Measurements from ENCODE around the gene SLC2A1.
"Not testable (repeated sequence)": the region's sequence is repeated elsewhere in the genome, so short reads cannot be mapped to it uniquely, and the experiment has no call there.

SLC2A1 gene

GRCh38 chr1:42927920-42928505 lies 30.7 kb downstream of the SLC2A1 start:
- DNase-seq: no peak

DNA sequence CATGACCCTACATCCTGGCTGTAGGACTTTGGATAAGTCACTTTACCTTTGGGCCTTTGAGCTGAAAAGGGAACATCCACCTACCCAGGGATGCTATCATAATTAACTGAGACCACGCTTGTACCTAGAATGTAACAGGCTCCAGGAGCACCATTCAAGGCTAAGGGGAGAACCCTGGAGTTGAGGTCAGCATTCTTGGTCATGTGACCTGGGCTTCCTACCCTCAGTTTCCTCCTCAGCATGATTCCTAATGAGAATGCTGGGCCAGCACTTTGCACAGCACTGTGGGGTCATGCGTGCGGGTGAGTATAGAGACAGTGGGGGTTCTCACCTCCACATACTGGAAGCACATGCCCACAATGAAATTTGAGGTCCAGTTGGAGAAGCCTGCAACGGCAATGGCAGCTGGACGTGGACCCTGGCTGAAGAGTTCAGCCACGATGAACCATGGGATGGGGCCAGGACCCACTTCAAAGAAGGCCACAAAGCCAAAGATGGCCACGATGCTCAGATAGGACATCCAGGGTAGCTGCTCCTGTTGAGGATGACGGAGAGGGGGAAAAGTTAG lies 31.3 kb downstream of the SLC2A1 start:
- DNase-seq: no peak

- no peak for DNase-seq
Observed at GRCh38 chr1:42926879-42927242, 31.8 kb downstream of the SLC2A1 start.

DNA sequence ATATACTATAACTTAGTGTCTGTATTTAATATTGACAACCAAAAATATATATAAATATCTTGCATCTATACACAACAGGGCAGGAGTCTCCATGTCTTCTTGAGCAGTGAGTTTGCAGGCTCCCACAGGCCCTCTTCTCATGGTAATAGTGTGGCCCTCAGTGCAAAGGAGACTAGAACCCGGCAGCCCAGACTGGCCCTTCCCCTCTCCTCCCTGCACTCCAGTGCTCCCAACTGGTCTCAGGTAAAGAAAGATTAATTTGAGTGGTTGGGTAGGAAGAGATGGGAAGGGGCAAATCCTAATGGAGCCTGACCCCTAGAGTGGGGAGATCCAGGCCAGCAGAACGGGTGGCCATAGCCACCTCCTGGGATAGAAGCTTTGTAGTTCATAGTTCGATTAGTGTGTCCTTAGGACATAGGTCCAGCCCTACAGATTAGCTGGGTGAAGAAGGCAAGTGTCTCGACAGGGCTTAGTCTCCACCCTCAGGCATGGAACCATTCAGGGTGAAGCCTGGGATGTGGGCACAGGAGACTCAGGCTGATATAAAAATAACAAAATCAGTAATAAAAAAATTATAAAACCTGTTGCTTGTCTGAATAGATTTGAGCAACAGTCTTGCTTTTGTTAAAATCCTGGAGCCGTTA lies 32.3 kb downstream of the SLC2A1 start:
- DNase-seq: no peak

GRCh38 chr1:42924851-42925760 lies 33.6 kb downstream of the SLC2A1 start:
- DNase-seq: peak; percentile 96

GRCh38 chr1:42924082-42924850 lies 34.4 kb downstream of the SLC2A1 start:
- DNase-seq: peak; percentile 100

- no peak for DNase-seq
Observed at GRCh38 chr1:42923367-42924081, 35.1 kb downstream of the SLC2A1 start.

GRCh38 chr1:42922687-42923366 lies 35.8 kb downstream of the SLC2A1 start:
- peak; percentile 100 for DNase-seq

DNA sequence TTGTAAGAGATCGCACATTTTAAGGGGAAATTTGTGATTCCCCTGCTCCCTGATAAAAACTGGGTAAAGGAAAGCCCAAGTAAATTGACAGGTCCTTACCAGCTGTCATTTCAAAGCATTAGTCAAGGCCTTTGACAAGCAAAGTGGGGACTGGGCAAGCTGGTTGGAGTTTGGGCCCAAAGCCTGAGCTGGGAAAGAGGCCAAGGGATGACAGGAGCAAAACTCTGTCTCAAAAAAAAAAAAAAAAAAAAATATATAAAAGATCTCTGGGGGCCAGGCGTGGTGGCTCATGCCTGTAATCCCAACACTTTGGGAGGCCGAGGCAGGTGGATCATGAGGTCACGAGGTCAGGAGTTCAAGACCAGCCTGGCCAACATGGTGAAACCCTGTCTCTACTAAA lies 36.9 kb downstream of the SLC2A1 start:
- DNase-seq: no peak

DNA sequence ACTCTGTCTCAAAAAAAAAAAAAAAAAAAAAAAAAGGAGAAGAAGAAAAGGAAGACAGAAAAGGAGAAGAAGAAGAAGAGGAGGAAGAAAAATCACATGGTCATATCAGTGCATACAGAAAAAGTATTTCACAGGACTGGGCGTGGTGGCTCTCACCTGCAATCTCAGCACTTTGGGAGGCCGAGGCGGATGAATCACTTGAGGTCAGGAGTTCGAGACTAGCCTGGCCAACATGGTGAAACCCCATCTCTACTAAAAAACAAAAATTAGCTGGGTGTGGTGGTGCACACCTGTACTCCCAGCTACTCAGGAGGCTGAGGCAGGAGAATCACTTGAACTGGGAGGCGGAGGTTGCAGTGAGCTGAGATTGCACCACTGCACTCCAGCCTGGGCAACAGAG lies 39.0 kb downstream of the SLC2A1 start:
- DNase-seq: not testable (repeated sequence)

DNA sequence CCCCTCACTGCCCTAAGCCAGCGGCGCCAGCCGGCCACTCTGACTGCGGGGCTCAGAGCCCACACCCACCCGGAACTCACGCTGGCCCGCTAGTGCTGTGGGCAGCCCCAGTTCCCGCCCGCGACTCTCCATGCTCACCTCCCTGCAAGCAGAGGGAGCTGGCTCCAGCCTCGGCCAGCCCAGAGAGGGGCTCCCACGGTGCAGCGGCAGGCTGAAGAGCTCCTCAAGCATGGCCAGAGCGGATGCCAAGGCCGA lies 41.5 kb downstream of the SLC2A1 start:
- DNase-seq: no peak

- DNase-seq: no peak
Observed at GRCh38 chr1:42915456-42915855, 43.2 kb downstream of the SLC2A1 start.

GRCh38 chr1:42914092-42914627 lies 44.5 kb downstream of the SLC2A1 start:
- DNase-seq: no peak

- peak; percentile 99 for DNase-seq
Observed at GRCh38 chr1:42913426-42914091, 45.1 kb downstream of the SLC2A1 start.

DNA sequence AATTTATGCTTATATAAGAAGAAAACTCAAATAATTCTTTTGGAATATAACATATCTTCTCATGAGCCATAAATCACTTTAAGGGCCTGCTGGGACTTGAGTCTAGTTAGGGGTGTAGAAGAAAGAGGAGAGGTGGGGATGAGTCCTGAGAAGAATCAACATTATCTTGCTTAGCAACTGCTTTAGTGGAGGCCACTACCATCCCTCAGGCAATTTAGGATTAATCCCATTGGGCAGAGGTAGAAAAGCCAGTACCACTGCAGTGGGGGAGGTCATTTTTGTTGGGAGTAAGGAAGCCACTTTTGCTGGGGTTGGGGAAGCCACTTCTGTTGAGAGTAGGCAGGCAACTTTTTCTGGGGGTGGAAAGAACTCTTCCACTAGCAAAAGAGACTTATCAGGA lies 47.7 kb downstream of the SLC2A1 start:
- DNase-seq: no peak

DNA sequence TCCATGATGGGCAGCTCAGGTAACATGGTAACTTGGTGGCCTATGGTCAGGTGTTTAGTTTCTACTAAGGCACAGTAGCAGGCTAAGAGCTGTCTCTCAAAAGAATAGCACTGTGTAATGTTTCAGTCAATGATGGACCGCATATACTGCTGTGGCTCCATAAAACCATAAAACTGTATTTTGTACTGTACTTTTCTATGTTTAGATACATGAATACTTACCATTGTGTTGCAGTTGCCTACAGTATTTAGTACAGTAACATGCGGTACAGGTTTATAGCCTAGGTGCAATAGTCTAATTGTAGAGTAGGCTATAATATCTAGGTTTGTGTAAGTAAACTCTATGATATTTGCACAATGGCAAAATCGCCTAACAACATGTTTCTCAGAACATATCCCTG lies 50.6 kb downstream of the SLC2A1 start:
- DNase-seq: no peak

DNA sequence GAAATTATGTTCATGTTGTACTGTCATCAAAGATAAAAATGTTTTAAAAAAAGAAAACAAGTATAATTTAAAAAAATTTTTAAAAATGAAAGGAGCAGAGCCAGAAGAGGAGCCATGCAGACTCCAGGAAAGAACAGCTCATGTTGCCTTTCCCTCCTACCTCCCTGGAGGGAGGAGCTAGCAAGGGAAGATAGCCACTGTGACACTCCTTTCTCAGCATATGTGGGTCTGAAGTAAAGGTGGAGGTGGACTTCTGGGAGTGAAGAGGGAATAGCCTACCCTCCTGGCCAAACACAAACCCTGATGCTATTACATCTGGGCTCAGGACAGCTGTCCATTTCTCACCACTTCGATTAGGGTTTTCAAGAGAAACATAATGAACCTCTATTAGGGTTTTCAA lies 54.2 kb downstream of the SLC2A1 start:
- no peak for DNase-seq

GRCh38 chr1:42899960-42900359 lies 58.7 kb downstream of the SLC2A1 start:
- DNase-seq: not testable (repeated sequence)

- peak; percentile 75 for DNase-seq
Observed at GRCh38 chr1:42891465-42892138, 67.1 kb downstream of the SLC2A1 start.

DNA sequence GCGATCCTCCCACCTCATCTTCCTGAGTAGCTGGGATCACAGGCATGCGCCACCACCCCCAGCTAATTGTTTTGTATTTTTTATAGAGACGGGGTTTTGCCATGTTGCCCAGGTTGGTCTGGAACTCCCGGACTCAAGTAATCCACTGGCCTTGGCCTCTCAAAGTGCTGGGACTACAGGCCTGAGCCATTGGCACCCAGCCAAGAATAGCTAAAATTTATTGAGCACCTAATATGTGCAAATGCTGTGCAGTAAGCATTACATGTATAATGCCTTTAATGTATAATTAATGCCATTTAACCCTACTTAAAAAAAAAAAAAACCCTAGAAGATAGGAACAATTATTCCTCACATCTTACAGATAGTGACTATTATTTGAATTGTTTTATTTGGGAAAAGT lies 69.4 kb downstream of the SLC2A1 start:
- DNase-seq: no peak
